ENCODE measurements around the gene ADCY3.

The ADCY3 gene

DNA sequence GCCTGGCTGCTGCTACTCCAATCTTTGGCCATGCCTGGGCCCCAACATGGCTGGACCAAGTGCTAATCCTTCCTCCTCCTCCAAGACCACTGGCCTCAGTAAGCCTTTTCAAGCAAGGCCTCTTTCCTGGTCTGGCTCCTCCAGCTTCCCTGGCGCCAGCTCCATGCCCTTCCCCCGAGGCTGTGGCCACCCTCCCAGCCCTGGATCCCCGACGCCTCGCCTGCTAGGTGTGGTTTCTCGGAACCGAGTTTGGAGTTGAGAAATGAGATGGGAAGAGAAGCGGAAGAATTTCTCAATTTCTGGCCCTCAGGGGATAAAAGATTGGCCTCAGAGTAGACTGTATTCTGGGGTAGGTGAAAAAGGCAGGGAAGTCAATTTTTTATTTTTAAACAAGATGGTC is 46.4 kb downstream of the ADCY3 start:
- Histone ChIP-seq H3K27ac (peak overlapping the region; percentile 36 to 83), H3K4me3 (no peak overlapping the region)
- TF ChIP-seq, protein P1, sequence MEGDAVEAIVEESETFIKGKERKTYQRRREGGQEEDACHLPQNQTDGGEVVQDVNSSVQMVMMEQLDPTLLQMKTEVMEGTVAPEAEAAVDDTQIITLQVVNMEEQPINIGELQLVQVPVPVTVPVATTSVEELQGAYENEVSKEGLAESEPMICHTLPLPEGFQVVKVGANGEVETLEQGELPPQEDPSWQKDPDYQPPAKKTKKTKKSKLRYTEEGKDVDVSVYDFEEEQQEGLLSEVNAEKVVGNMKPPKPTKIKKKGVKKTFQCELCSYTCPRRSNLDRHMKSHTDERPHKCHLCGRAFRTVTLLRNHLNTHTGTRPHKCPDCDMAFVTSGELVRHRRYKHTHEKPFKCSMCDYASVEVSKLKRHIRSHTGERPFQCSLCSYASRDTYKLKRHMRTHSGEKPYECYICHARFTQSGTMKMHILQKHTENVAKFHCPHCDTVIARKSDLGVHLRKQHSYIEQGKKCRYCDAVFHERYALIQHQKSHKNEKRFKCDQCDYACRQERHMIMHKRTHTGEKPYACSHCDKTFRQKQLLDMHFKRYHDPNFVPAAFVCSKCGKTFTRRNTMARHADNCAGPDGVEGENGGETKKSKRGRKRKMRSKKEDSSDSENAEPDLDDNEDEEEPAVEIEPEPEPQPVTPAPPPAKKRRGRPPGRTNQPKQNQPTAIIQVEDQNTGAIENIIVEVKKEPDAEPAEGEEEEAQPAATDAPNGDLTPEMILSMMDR (IDR thresholded peaks at IDR 0.05): no peak
- DNase-seq (ENCODE audit: low spot score): no peak

DNA sequence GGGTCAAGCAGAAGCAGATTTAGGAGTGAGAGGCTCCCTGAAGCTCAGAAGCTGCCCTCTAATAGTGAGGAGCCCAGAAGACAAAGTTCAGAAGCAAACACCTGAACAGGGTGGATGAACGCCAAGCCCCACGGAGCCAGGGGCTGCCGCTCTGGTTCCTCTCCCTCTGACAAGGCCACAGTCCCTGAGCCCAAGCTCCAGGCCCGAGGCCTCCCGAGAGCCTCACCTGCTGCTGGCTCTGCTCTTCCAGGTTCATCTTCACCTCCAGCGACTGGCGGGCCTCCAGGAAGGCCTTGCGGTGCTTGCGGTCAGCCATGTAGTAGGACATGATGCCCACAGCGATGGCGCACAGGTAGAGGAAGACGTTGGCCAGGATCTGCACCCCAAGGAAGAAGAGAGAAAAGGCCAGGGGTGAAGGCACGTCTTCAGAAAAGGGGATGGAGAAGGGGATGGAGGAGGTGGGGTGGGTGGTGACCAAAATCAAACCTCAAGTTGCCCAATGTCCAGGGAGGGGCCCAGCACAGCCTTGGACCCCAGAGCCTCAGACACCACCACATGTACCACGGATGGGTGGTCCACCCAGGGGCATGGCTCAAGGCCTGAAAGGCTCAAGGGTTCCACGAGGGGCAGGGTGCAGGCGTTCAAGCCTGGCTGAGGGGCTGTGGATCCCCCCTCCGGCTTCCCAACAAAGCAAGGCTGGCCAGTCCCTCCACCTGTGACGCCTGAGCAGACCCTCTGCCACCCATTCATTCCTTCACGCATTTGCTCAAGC is 47.5 kb downstream of the ADCY3 start:
- Histone ChIP-seq H3K4me3 (no peak overlapping the region), H3K27ac (peak overlapping the region; percentile 36 to 83)
- TF ChIP-seq, protein P1 (IDR thresholded peaks at IDR 0.05): no peak
- DNase-seq (ENCODE audit: low spot score): peak; percentile 66

DNA sequence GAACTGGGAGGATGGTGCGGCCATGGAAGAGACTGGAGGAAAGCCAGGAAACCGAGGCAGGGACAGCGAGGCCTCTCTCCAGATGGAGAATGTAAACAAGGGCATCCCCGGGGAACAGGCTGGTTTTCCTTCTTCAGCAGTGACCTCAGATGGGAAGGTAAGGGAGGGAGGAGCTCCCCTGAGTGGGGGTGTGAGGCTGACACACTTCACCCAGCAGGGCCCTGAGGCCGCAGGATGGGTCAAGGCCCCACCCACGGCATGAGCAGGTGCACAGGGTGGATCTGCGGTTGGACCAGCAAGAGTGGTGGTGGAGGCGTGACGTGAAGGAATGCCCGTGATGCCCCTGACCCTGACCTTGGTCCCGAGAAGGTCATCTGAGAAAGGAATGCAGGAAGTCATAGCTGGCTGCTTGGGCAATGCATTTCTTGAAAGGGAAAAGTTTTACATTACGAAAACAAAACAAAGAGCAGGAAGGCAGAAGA is 48.1 kb downstream of the ADCY3 start:
- no peak for DNase-seq (ENCODE audit: low spot score)
- H3K27ac ChIP-seq: peak overlapping the region in 1 of 2 donors; percentile 39
- TF ChIP-seq, protein P1 (IDR thresholded peaks at IDR 0.05): no peak

DNA sequence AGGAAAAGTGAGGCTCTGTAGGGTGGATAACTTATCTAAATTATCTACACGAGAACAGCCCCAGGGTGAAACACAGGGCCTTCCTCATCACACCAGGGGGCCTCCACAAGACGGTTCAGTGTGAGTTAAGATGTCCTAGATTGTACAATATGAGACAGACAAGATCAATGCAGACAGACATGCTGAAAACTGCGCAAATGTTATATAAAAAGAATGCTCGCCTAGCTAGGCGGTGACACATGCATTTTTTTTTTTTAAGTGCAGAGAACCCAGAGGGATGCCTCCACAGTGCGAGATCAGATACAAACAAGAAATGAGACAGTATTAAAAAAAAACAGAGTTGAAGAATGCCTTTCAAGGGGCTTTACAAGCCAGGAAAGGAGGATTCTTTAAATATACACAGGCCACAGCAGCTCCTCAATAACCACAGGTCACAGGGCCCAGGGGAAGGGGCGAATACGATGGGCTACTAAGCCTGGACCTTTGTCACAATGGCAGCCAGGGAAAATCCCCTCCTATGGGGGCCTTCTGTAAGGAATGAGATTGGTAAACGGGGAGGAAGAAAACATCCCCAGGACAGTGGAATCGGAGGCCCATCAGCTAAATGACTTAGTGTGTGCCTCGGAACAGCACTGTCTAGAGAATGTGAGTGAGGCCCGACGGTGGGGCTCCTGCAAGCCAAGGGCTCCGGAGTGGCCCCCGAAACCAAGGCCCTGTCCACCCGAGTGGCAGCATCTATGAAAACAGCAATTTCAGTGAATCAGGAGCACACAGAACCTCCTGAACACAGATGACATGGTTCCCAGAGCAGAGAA is 48.9 kb downstream of the ADCY3 start:
- TF ChIP-seq, protein P1 (IDR thresholded peaks at IDR 0.05): no peak
- no peak for DNase-seq (ENCODE audit: low spot score)
- peak overlapping the region in 1 of 2 donors; percentile 28 for H3K27ac ChIP-seq
- no peak overlapping the region for H3K4me3 ChIP-seq

More for the DNA sequence above, 48.1 kb downstream of the ADCY3 start:
- H3K4me3 ChIP-seq: no peak overlapping the region

DNA sequence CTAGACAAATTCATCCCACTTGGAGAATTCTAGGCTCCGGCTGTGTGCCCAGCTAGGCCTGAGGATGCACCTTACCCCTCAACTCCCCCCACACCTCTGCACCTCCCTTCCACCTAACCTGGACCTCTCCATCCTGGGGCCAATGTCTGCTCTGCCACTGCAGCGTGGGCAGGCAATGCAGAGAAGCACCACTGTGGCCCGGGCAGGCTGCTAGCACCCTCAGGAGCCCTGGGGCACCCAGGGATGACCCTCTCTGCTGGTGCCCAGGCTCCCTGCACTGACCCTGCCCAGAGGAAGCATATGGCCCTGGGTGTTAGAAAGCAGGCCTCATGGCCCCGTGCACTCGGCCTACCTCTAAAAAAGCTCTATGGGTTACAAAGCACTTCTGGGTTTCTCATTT is 49.6 kb downstream of the ADCY3 start:
- H3K27ac ChIP-seq: no peak overlapping the region
- H3K4me3 ChIP-seq: no peak overlapping the region
- no peak for DNase-seq (ENCODE audit: low spot score)
- TF ChIP-seq, protein P1 (IDR thresholded peaks at IDR 0.05): no peak

DNA sequence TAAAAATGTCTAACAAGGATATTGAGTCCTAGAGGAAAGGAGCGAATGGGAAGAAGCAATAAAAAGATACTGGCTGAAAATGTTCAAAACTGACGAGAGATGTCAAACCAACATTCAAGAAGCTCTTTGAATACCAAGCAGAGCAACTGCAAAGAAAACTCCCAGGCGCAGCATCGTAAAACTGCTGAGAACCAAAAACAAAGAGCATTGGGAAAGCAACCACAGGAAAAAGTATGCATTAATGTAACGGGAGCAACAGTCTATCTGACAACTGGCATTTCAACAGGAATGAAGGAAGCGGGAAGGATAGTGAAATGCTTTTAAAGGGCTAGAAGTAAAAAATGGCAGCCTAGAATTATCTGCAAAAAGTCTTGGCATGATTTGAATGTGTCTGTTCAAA is 53.1 kb downstream of the ADCY3 start:
- TF ChIP-seq, protein P1 (IDR thresholded peaks at IDR 0.05): no peak
- no peak for DNase-seq (ENCODE audit: low spot score)

More for the DNA sequence above, 53.1 kb downstream of the ADCY3 start:
- H3K27ac ChIP-seq: no peak overlapping the region
- no peak overlapping the region for H3K4me3 ChIP-seq

All from coronary artery (tissue), 2 donors.